H9 (cell line): Measurements from ENCODE around the gene PGF. TPM values are rescaled to one million over a fixed set of nuclear protein-coding genes. Genes with fewer than 3 reads are reported as not detected.

ENCODE experiments used
- DNase-seq: peaks from one replicate; pipeline ENCODE4 v3.0.0-alpha.2; 2017
- H2AFZ ChIP-seq: one replicate; pipeline ENCODE4 v1.6.1; 2013; ENCODE audit warnings: mild to moderate bottlenecking, low read length, control low read depth, moderate library complexity
- H2AK5ac ChIP-seq: 2 replicates; pipeline ENCODE4 v1.6.1; 2013; ENCODE audit warnings: low read length, control low read depth, mixed read lengths; ENCODE audit not compliant: insufficient read length
- H2BK120ac ChIP-seq: one replicate; pipeline ENCODE4 v1.6.1; 2013; ENCODE audit warnings: low read depth, mild to moderate bottlenecking, low read length, control low read depth, inconsistent platforms; ENCODE audit not compliant: poor library complexity, severe bottlenecking
- H2BK12ac ChIP-seq: 2 replicates; pipeline ENCODE4 v1.6.1; 2013; ENCODE audit warnings: low read length, control low read depth, mixed read lengths, low read depth; ENCODE audit not compliant: insufficient read length
- H2BK15ac ChIP-seq: 2 replicates; pipeline ENCODE4 v1.6.1; 2013; ENCODE audit warnings: low read depth, low read length, control low read depth
- H2BK20ac ChIP-seq: one replicate; pipeline ENCODE4 v1.6.1; 2013; ENCODE audit warnings: low read depth, mild to moderate bottlenecking, low read length, control low read depth, inconsistent platforms; ENCODE audit not compliant: poor library complexity, severe bottlenecking
- H2BK5ac ChIP-seq: 2 replicates; pipeline ENCODE4 v1.6.1; 2013; ENCODE audit warnings: low read length, control low read depth, mixed read lengths; ENCODE audit not compliant: insufficient read length
- H3K14ac ChIP-seq: 2 replicates; pipeline ENCODE4 v1.6.1; 2013; ENCODE audit warnings: low read length, control low read depth; ENCODE audit not compliant: insufficient read depth
- H3K18ac ChIP-seq: 2 replicates; pipeline ENCODE4 v1.6.1; 2013; ENCODE audit warnings: low read depth, mild to moderate bottlenecking, mixed read lengths, low read length, control low read depth; ENCODE audit not compliant: insufficient read length
- H3K23ac ChIP-seq: 2 replicates; pipeline ENCODE4 v1.6.1; 2013; ENCODE audit warnings: low read length, control low read depth, mixed read lengths, low read depth; ENCODE audit not compliant: insufficient read length
- H3K23me2 ChIP-seq: 2 replicates; pipeline ENCODE4 v1.6.1; 2013; ENCODE audit warnings: low read depth, mild to moderate bottlenecking, mixed read lengths, low read length, control low read depth; ENCODE audit not compliant: insufficient read length, poor library complexity, severe bottlenecking
- H3K27ac ChIP-seq: 2 replicates; pipeline ENCODE4 v1.5.1; 2013; ENCODE audit warnings: low read length, control low read depth, mixed read lengths, low read depth; ENCODE audit not compliant: insufficient read length
- H3K27me3 ChIP-seq: 2 replicates; pipeline ENCODE4 v1.6.1; 2013; ENCODE audit warnings: low read length, control low read depth, inconsistent platforms; ENCODE audit not compliant: insufficient read depth
- H3K4ac ChIP-seq: 2 replicates; pipeline ENCODE4 v1.6.1; 2013; ENCODE audit warnings: low read depth, mild to moderate bottlenecking, control low read depth, inconsistent platforms, low read length, moderate library complexity
- H3K4me1 ChIP-seq: 2 replicates; pipeline ENCODE4 v1.6.1; 2013; ENCODE audit warnings: low read length, control low read depth, inconsistent platforms; ENCODE audit not compliant: insufficient read depth
- H3K4me2 ChIP-seq: 2 replicates; pipeline ENCODE4 v1.6.1; 2013; ENCODE audit warnings: low read length, control low read depth, mixed read lengths; ENCODE audit not compliant: insufficient read length, insufficient read depth
- H3K56ac ChIP-seq: 2 replicates; pipeline ENCODE4 v1.6.1; 2013; ENCODE audit warnings: low read depth, mild to moderate bottlenecking, mixed read lengths, low read length, control low read depth; ENCODE audit not compliant: insufficient read length
- H3K79me1 ChIP-seq: 2 replicates; pipeline ENCODE4 v1.6.1; 2013; ENCODE audit warnings: low read depth, mild to moderate bottlenecking, moderate library complexity, low read length, control low read depth, inconsistent platforms; ENCODE audit not compliant: insufficient read depth, poor library complexity, severe bottlenecking
- H3K79me2 ChIP-seq: 2 replicates; pipeline ENCODE4 v1.6.1; 2013; ENCODE audit warnings: low read length, control low read depth, inconsistent platforms; ENCODE audit not compliant: insufficient read depth
- H3K9ac ChIP-seq: 2 replicates; pipeline ENCODE4 v1.6.1; 2013; ENCODE audit warnings: low read length, control low read depth, mixed read lengths; ENCODE audit not compliant: insufficient read length; ENCODE audit errors: extremely low read depth
- H3K9me3 ChIP-seq: one replicate; pipeline ENCODE4 v1.6.1; 2013; ENCODE audit warnings: low read depth, low read length, inconsistent platforms; ENCODE audit not compliant: control insufficient read depth
- H3T11ph ChIP-seq: one replicate; pipeline ENCODE4 v1.6.1; 2013; ENCODE audit warnings: mild to moderate bottlenecking, low read length, control low read depth, inconsistent platforms
- H4K20me1 ChIP-seq: one replicate; pipeline ENCODE4 v1.6.1; 2013; ENCODE audit not compliant: control insufficient read depth, insufficient read length, insufficient read depth
- H4K5ac ChIP-seq: 2 replicates; pipeline ENCODE4 v1.6.1; 2013; ENCODE audit warnings: low read depth, mild to moderate bottlenecking, mixed read lengths, low read length, control low read depth; ENCODE audit not compliant: insufficient read length
- H4K8ac ChIP-seq: replicated peaks from 2 replicates; pipeline ENCODE4 v1.6.1; 2013; ENCODE audit warnings: low read length, control low read depth, mixed read lengths, low read depth; ENCODE audit not compliant: insufficient read length
- H4K91ac ChIP-seq: 2 replicates; pipeline ENCODE4 v1.6.1; 2013; ENCODE audit warnings: low read depth, mild to moderate bottlenecking, moderate library complexity, mixed read lengths, low read length, control low read depth; ENCODE audit not compliant: insufficient read length
- H3K27ac Mint-ChIP-seq, 3 experiments: 2 replicates in 2 of 3; 3 replicates in 1 of 3; pipeline ENCODE4 v1.8.0; 2020 to 2021; ENCODE audit warnings: mixed read lengths in 3 of 3, mild to moderate bottlenecking in 1 of 3, moderate library complexity in 1 of 3
- H3K27me3 Mint-ChIP-seq: 2 replicates; pipeline ENCODE4 v1.8.0; 2021; ENCODE audit warnings: low read depth, mild to moderate bottlenecking, moderate library complexity, mixed read lengths
- H3K36me3 Mint-ChIP-seq, 3 experiments: 2 replicates in 2 of 3; 3 replicates in 1 of 3; pipeline ENCODE4 v1.8.0; 2020 to 2021; ENCODE audit warnings: low read depth in 3 of 3, mixed read lengths in 3 of 3; ENCODE audit not compliant: insufficient read depth in 1 of 3
- H3K4me1 Mint-ChIP-seq, 2 experiments: 2 replicates each; pipeline ENCODE4 v1.8.0; 2020; ENCODE audit warnings: mixed read lengths in 2 of 2
- H3K4me3 Mint-ChIP-seq, 2 experiments: 2 replicates in 1 of 2; 3 replicates in 1 of 2; pipeline ENCODE4 v1.8.0; 2020 to 2021; ENCODE audit warnings: mild to moderate bottlenecking in 2 of 2, mixed read lengths in 2 of 2, moderate library complexity in 1 of 2
- H3K9me3 Mint-ChIP-seq, 2 experiments: 2 replicates in 1 of 2; 3 replicates in 1 of 2; pipeline ENCODE4 v1.8.0; 2020; ENCODE audit warnings: mild to moderate bottlenecking in 2 of 2, mixed read lengths in 2 of 2, moderate library complexity in 1 of 2
- CTCF ChIP-seq: fragments of 200-600 bp; sonication (generic); conservative IDR thresholded peaks from 3 replicates; pipeline ENCODE4 v1.8.0; 2021; ENCODE audit warnings: antibody characterized with exemption, mild to moderate bottlenecking
- WGBS: extraction: QIAGEN DNeasy Blood & Tissue Kit; methylation state at CpG from one replicate; pipeline ENCODE4 v1.1.7; 2013; ENCODE audit warnings: missing lambda C conversion rate, low lambda C conversion rate, mixed read lengths; ENCODE audit not compliant: insufficient read length; ENCODE audit errors: extremely low coverage; 5-methylcytosine and 5-hydroxymethylcytosine counted together
- total RNA-seq: library from RNA; stranded (reverse); gene quantifications from 2 replicates; pipeline ENCODE4 v1.2.1, GENCODE V29; 2021

Gene PGF
- total RNA-seq, 1 experiment from 2014 or later, result 2.3 TPM

GRCh38 chr14:74980398-74980730 is 25.0 kb upstream of the PGF start:
- peaks cover 26 to 44% of the 10 kb centered on the region in 2 experiments for H3K4me1 Mint-ChIP-seq
- Histone ChIP-seq H3K4me1 (no peaks in the 10 kb centered on the region; the same call in 1 of the 2 replicates), H4K91ac (no peak overlapping the region), H3K4ac (no peak overlapping the region), H3K27ac (no peak overlapping the region), H2AFZ (no peak overlapping the region), H3K14ac (no peak overlapping the region), H4K8ac (no peak overlapping the region), H3K27me3 (no peaks in the 10 kb centered on the region), H3K23me2 (no peaks in the 10 kb centered on the region), H2BK5ac (no peak overlapping the region), H2BK12ac (no peak overlapping the region), H3K4me2 (no peak overlapping the region), H3K23ac (no peak overlapping the region), H2BK15ac (no peak overlapping the region), H3K9me3 (no peaks in the 10 kb centered on the region), H4K20me1 (no peaks in the 10 kb centered on the region), H2BK120ac (no peak overlapping the region), H4K5ac (no peak overlapping the region), H3K79me2 (no peaks in the 10 kb centered on the region), H2BK20ac (no peak overlapping the region), H3K79me1 (no peaks in the 10 kb centered on the region), H3K56ac (no peak overlapping the region), H3T11ph (no peak overlapping the region), H3K9ac (no peak overlapping the region), H3K18ac (no peak overlapping the region), H2AK5ac (no peak overlapping the region)
- H3K27me3 Mint-ChIP-seq, result no peaks in the 10 kb centered on the region; the same call in 1 of the 2 replicates
- DNase-seq, result no peak
- H3K9me3 Mint-ChIP-seq, result no peaks in the 10 kb centered on the region
- WGBS, result no CpG with 5 or more reads among the region's 4 CpGs
- no peak for TF ChIP-seq CTCF
- no peaks in the 10 kb centered on the region; a peak in 1 of 7 replicates for H3K36me3 Mint-ChIP-seq
- no peak overlapping the region for H3K4me3 Mint-ChIP-seq
- no peak overlapping the region for H3K27ac Mint-ChIP-seq
